K562 (cell line): ENCODE results near the gene COL20A1. TPM values are rescaled to one million over a fixed set of nuclear protein-coding genes. Genes with fewer than 3 reads are reported as not detected.

ENCODE experiments used
- ATAC-seq: fragments of 200-7000 bp; cut with Tn5 transposase; 3 replicates; pipeline ENCODE4 v1.9.1; 2020; ENCODE audit warnings: moderate library complexity
- BruUV-seq: library from RNA; stranded (reverse); fragments of 400-500 nt; replicated peaks from 2 replicates; lab custom pipeline; 2021; lab: Mats Ljungman, UMichigan
- CTCF ChIA-PET: fragments of 300-600 bp; formaldehyde crosslinking; extraction: SDS; loops from one replicate; lab custom pipeline; 2021; ENCODE audit warnings: low intra/inter-chr PET ratio; lab: Yijun Ruan, JAX
- POLR2A ChIA-PET: fragments of 300-600, 350-650 bp; sonication (Branson Sonifier 250); formaldehyde crosslinking; extraction: SDS; loops from one replicate; lab custom pipeline; 2021; ENCODE audit warnings: antibody characterized with exemption, inconsistent platforms; lab: Yijun Ruan, JAX
- DNase-seq, 4 experiments: peaks; one replicate each; pipeline versions ENCODE4 v3.0.0 to v3.0.0-alpha.2; 2011 to 2018; ENCODE audit warnings: low spot score in 3 of 4, mixed read lengths in 3 of 4; ENCODE audit errors: extremely low read depth in 1 of 4
- FAIRE-seq: peaks from 2 replicates; lab custom pipeline; 2011; peaks lifted over from hg19 to GRCh38; lab: Jason Lieb, UNC
- H2AFZ ChIP-seq: 2 replicates; pipeline ENCODE4 v1.6.0; 2011; ENCODE audit warnings: low read depth, low read length, control low read depth, inconsistent platforms
- H3K27ac ChIP-seq: fragments of 200-600 bp; 3 replicates; pipeline ENCODE4 v1.8.0; 2011; ENCODE audit warnings: low read depth, mild to moderate bottlenecking, control low read depth, inconsistent platforms, low read length, moderate library complexity, mixed read lengths; ENCODE audit errors: extremely low read depth
- H3K27me3 ChIP-seq, 2 experiments: fragments of 300-600 bp in 1 of 2; 2 replicates in 1 of 2; 3 replicates in 1 of 2; pipeline versions ENCODE4 v1.6.0 to v1.8.0; 2011; ENCODE audit warnings: inconsistent platforms in 2 of 2, low read length in 2 of 2, mild to moderate bottlenecking in 1 of 2, mixed read lengths in 1 of 2, moderate library complexity in 1 of 2; ENCODE audit not compliant: control insufficient read depth in 2 of 2, insufficient read depth in 2 of 2
- H3K36me3 ChIP-seq: fragments of 300-600 bp; 3 replicates; pipeline ENCODE4 v1.8.0; 2011; ENCODE audit warnings: mild to moderate bottlenecking, low read length, inconsistent platforms; ENCODE audit not compliant: control insufficient read depth, insufficient read depth
- H3K4me1 ChIP-seq, 2 experiments: fragments of 200-600 bp in 1 of 2; replicated peaks in 1 of 2; 2 replicates in 1 of 2; 3 replicates in 1 of 2; pipeline versions ENCODE4 v1.5.1 to v1.8.0; 2011; ENCODE audit warnings: inconsistent platforms in 2 of 2, low read length in 2 of 2, mild to moderate bottlenecking in 1 of 2, mixed read lengths in 1 of 2, moderate library complexity in 1 of 2; ENCODE audit not compliant: control insufficient read depth in 2 of 2, insufficient read depth in 2 of 2
- H3K4me2 ChIP-seq: 2 replicates; pipeline ENCODE4 v1.6.1; 2011; ENCODE audit warnings: low read length, control low read depth, inconsistent platforms, mixed read lengths; ENCODE audit not compliant: insufficient read depth
- H3K4me3 ChIP-seq: fragments of 200-600 bp; sonication (generic), shearing (Covaris generic); 2 replicates; pipeline ENCODE4 v1.5.1; 2016; ENCODE audit warnings: control low read depth, inconsistent platforms
- H3K79me2 ChIP-seq: fragments of 200-600 bp; 3 replicates; pipeline ENCODE4 v1.8.0; 2011; ENCODE audit warnings: low read length, inconsistent platforms; ENCODE audit not compliant: control insufficient read depth, insufficient read depth
- H3K9ac ChIP-seq, 2 experiments: 2 replicates each; pipeline versions ENCODE4 v1.6.0 to v1.6.1; 2011; ENCODE audit warnings: low read depth in 2 of 2, low read length in 2 of 2, control low read depth in 1 of 2, inconsistent platforms in 1 of 2, mild to moderate bottlenecking in 1 of 2, mixed read lengths in 1 of 2; ENCODE audit not compliant: insufficient read depth in 1 of 2
- H3K9me1 ChIP-seq: one replicate; pipeline ENCODE4 v1.6.0; 2011; ENCODE audit warnings: inconsistent platforms, mild to moderate bottlenecking, low read length, moderate library complexity; ENCODE audit not compliant: control insufficient read depth, insufficient read depth
- H3K9me3 ChIP-seq: replicated peaks from 2 replicates; pipeline ENCODE4 v1.5.1; 2011; ENCODE audit warnings: low read depth, low read length, inconsistent platforms; ENCODE audit not compliant: control insufficient read depth, insufficient read depth
- H4K20me1 ChIP-seq: replicated peaks from 2 replicates; pipeline ENCODE4 v1.6.1; 2011; ENCODE audit warnings: low read length, inconsistent platforms, mixed read lengths; ENCODE audit not compliant: control insufficient read depth, insufficient read depth
- NFIC ChIP-seq: fragments of 450-650 bp; IDR thresholded peaks from 2 replicates; pipeline ENCODE4 v1.6.1; 2017; ENCODE audit warnings: mild to moderate bottlenecking, inconsistent platforms
- PTRF ChIP-seq: fragments of 450-650 bp; IDR thresholded peaks from 2 replicates; pipeline ENCODE4 v1.6.1; 2016; ENCODE audit warnings: mild to moderate bottlenecking, missing genetic modification characterization, missing compliant biosample characterization
- TFAP4 ChIP-seq: sonication (generic); formaldehyde crosslinking; IDR thresholded peaks from 2 replicates; pipeline ENCODE4 v1.8.0; 2022; ENCODE audit warnings: missing genetic modification reagents, mild to moderate bottlenecking, moderate library complexity, borderline replicate concordance
- ZNF316 ChIP-seq: fragments of 450-650 bp; IDR thresholded peaks from 2 replicates; pipeline ENCODE4 v1.6.1; 2016
- WGBS: fragments of 100-300 bp; shearing (Covaris generic); methylation state at CpG from one replicate; pipeline ENCODE4 v1.1.6; 2016; ENCODE audit warnings: low coverage, mixed read lengths; ENCODE audit not compliant: insufficient coverage; ENCODE audit errors: missing lambda C conversion rate; 5-methylcytosine and 5-hydroxymethylcytosine counted together
- in situ Hi-C: fragments of 300-500 bp; cut with MboI; formaldehyde crosslinking; loops from 4 replicates; pipeline ENCODE4 v1.15.0; 2018; ENCODE audit warnings: inconsistent platforms, mixed read lengths
- intact Hi-C: fragments of 100-400 bp; cut with micrococcal nuclease; formaldehyde crosslinking; loops from 2 replicates; pipeline ENCODE4 v1.14.2; 2022
- polyA plus RNA-seq, 8 experiments: library from polyadenylated mRNA; depleted of rRNA in 4 of 8; stranded (reverse) in 5 of 8; unstranded in 3 of 8; fragments of >200 nt; fragmentation: Nextera tagmentation in 2 of 8; fragmentation: Illumina TruSeq in 1 of 8; extraction: Ambion mirVana in 2 of 8; extraction: Trizol in 1 of 8; gene quantifications; 2 replicates each; pipeline versions ENCODE4 v1.2.1 to v1.2.3, GENCODE V29; 2011 to 2014; ENCODE audit warnings: inconsistent platforms in 1 of 8, missing spikeins in 1 of 8
- total RNA-seq, 7 experiments: library from RNA; depleted of rRNA in 6 of 7; stranded (reverse); fragments of >200 nt in 6 of 7; fragmentation: Illumina TruSeq in 2 of 7; extraction: Trizol in 2 of 7; gene quantifications; 2 replicates each; pipeline versions ENCODE4 v1.2.1 to v1.2.3, GENCODE V29; 2011 to 2021; ENCODE audit warnings: low replicate concordance in 1 of 7

The COL20A1 gene
- total and polyA plus RNA-seq, 9 of the 15 experiments (the other 6 are each of a cell fraction or from before 2014, with no cell fraction given) = not detected

GRCh38 chr20:63297371-63297781 is 4.4 kb downstream of the COL20A1 start:
- H3K9ac ChIP-seq = no peak overlapping the region
- 0 out of 2 replicates have a peak, but pooled peaks cover 12% of the 10 kb centered on the region for H4K20me1 ChIP-seq
- no peak for TF ChIP-seq TFAP4 (CRISPR knock-in tag)
- 0 out of 2 replicates have a peak, but pooled peaks have one; percentile 13 for TF ChIP-seq NFIC
- no peak for TF ChIP-seq ZNF316
- TF ChIP-seq PTRF (tag) = no peak
- no TSS peak for BruUV-seq
- H2AFZ ChIP-seq = no peak overlapping the region
- DNase-seq (no peak), ATAC-seq (no peak), FAIRE-seq (no peak)
- H3K9me1 ChIP-seq = no peaks in the 10 kb centered on the region
- H3K27ac ChIP-seq = no peak overlapping the region
- H3K36me3 ChIP-seq = no peaks in the 10 kb centered on the region
- H3K4me2 ChIP-seq = no peak overlapping the region
- intact Hi-C loops (no loop called here), in situ Hi-C loops (no loop called here)
- no peaks in the 10 kb centered on the region for H3K79me2 ChIP-seq
- H3K4me1 ChIP-seq = peaks cover 0 to 46% of the 10 kb centered on the region in 2 experiments; a peak in 2 of 5 replicates
- ChIA-PET CTCF (no interaction called here), POLR2A (interaction anchor here (1.0 kb wide), 2 partner anchors 10 to 15 kb away, joined by 3 to 4 read pairs; no protein-coding TSS in a partner anchor)
- H3K4me3 ChIP-seq = no peak overlapping the region
- H3K27me3 ChIP-seq = peaks cover 12 to 38% of the 10 kb centered on the region in 2 experiments; a peak in 4 of 5 replicates
- no peaks in the 10 kb centered on the region for H3K9me3 ChIP-seq
- WGBS = 1% methylated on average over 10 of the region's 11 CpGs
